NB4 (cell line): ENCODE data around the gene PRDM15.

Experiments
- CTCF ChIP-seq: IDR thresholded peaks from one replicate; pipeline ENCODE4 v1.5.1; 2012; ENCODE audit warnings: low read depth, low read length
- POLR2A ChIP-seq: IDR thresholded peaks from 2 replicates; pipeline ENCODE4 v1.6.1; 2011; ENCODE audit warnings: mild to moderate bottlenecking; ENCODE audit not compliant: insufficient read length; ENCODE audit errors: extremely low read depth

- TF ChIP-seq CTCF (no peak), POLR2A (no peak)
Measured at GRCh38 chr21:41802684-41803083, 76.5 kb downstream of the PRDM15 start.
